A549 (cell line): ENCODE data around the gene RHOJ. TPM values are rescaled to one million over a fixed set of nuclear protein-coding genes. Genes with fewer than 3 reads are reported as not detected.

Experiments
- ATAC-seq, 2 experiments: fragments of 200-7000 bp in 1 of 2; fragments of >200 bp in 1 of 2; cut with Nextera tagmentation in 1 of 2; cut with Tn5 transposase in 1 of 2; 3 replicates each; pipeline versions ENCODE4 v1.8.0 to v1.9.1; 2018 to 2020; ENCODE audit warnings: mild to moderate bottlenecking in 1 of 2, moderate library complexity in 1 of 2
- CTCF ChIA-PET: fragments of 300-600 bp; sonication (Branson Sonifier 250); formaldehyde crosslinking; extraction: SDS; loops from one replicate; lab custom pipeline; 2021; ENCODE audit warnings: antibody characterized with exemption, inconsistent platforms; lab: Yijun Ruan, JAX
- POLR2A ChIA-PET: fragments of 350-600 bp; formaldehyde crosslinking; extraction: SDS; loops from one replicate; lab custom pipeline; 2021; ENCODE audit warnings: antibody characterized with exemption, inconsistent platforms; lab: Yijun Ruan, JAX
- DNase-seq, 2 experiments: peaks; one replicate each; pipeline versions ENCODE4 v3.0.0 to v3.0.0-alpha.2; 2011 to 2016; ENCODE audit warnings: low read depth in 1 of 2, low spot score in 1 of 2
- FAIRE-seq: peaks from 2 replicates; lab custom pipeline; 2011; peaks lifted over from hg19 to GRCh38; lab: Jason Lieb, UNC
- H3K27ac ChIP-seq, 2 experiments: fragments of >200 bp; sonication (Bioruptor Twin); formaldehyde crosslinking; 3 replicates each; pipeline ENCODE4 v1.5.1; 2016 to 2017
- H3K4me1 ChIP-seq: fragments of >200 bp; sonication (Bioruptor Twin); formaldehyde crosslinking; 3 replicates; pipeline ENCODE4 v1.6.1; 2016
- H3K4me2 ChIP-seq: fragments of >200 bp; sonication (Bioruptor Twin); formaldehyde crosslinking; 3 replicates; pipeline ENCODE4 v1.6.1; 2016
- H3K4me3 ChIP-seq: fragments of >200 bp; sonication (Bioruptor Twin); formaldehyde crosslinking; 3 replicates; pipeline ENCODE4 v1.5.1; 2016
- H3K9me3 ChIP-seq: fragments of >200 bp; sonication (Bioruptor Twin); formaldehyde crosslinking; 3 replicates; pipeline ENCODE4 v1.6.1; 2016
- CBX2 ChIP-seq: fragments of 200-600 bp; sonication (generic); IDR thresholded peaks from 2 replicates; pipeline ENCODE4 v1.6.1; 2016; ENCODE audit warnings: low read depth, mild to moderate bottlenecking, borderline replicate concordance
- CEBPB ChIP-seq, 2 experiments: fragments of >200 bp in 1 of 2; sonication (Bioruptor Twin) in 1 of 2; formaldehyde crosslinking in 1 of 2; IDR thresholded peaks; 2 replicates each; pipeline ENCODE4 v1.6.1; 2012 to 2016
- CHD2 ChIP-seq: fragments of 150-350 bp; IDR thresholded peaks from 2 replicates; pipeline ENCODE4 v1.6.1; 2014; ENCODE audit warnings: low read length; ENCODE audit not compliant: partially characterized antibody
- CHD4 ChIP-seq: fragments of 200-600 bp; sonication (generic); IDR thresholded peaks from 2 replicates; pipeline ENCODE4 v1.6.1; 2016; ENCODE audit warnings: antibody characterized with exemption, mild to moderate bottlenecking, borderline replicate concordance
- EP300 ChIP-seq, 2 experiments: fragments of >200 bp; sonication (Bioruptor Twin); formaldehyde crosslinking; IDR thresholded peaks; 2 replicates in 1 of 2; 3 replicates in 1 of 2; pipeline ENCODE4 v1.6.1; 2016 to 2017
- FOSB ChIP-seq: fragments of 250-450 bp; sonication (Bioruptor Pico); IDR thresholded peaks from 2 replicates; pipeline ENCODE4 v1.5.0; 2020; ENCODE audit warnings: mild to moderate bottlenecking, moderate library complexity
- HOXB5 ChIP-seq: fragments of 250-450 bp; sonication (Bioruptor Pico); IDR thresholded peaks from 2 replicates; pipeline ENCODE4 v1.5.0; 2020; ENCODE audit warnings: mild to moderate bottlenecking, moderate library complexity
- JUN ChIP-seq, 2 experiments: fragments of >200 bp; sonication (Bioruptor Twin); formaldehyde crosslinking; IDR thresholded peaks; 2 replicates in 1 of 2; 3 replicates in 1 of 2; pipeline ENCODE4 v1.6.1; 2016 to 2017
- JUNB ChIP-seq: fragments of >200 bp; sonication (Bioruptor Twin); formaldehyde crosslinking; IDR thresholded peaks from 2 replicates; pipeline ENCODE4 v1.6.1; 2016
- KDM1A ChIP-seq: fragments of 200-600 bp; sonication (generic); IDR thresholded peaks from 2 replicates; pipeline ENCODE4 v1.6.1; 2016; ENCODE audit warnings: low read depth, mild to moderate bottlenecking
- KDM5A ChIP-seq: fragments of 200-600 bp; sonication (generic); IDR thresholded peaks from 2 replicates; pipeline ENCODE4 v1.6.1; 2016; ENCODE audit warnings: antibody characterized with exemption, mild to moderate bottlenecking
- MAFK ChIP-seq: fragments of 450-650 bp; IDR thresholded peaks from 2 replicates; pipeline ENCODE4 v1.6.1; 2014; ENCODE audit not compliant: partially characterized antibody
- NR3C1 ChIP-seq: fragments of >200 bp; sonication (Bioruptor Twin); formaldehyde crosslinking; IDR thresholded peaks from 3 replicates; pipeline ENCODE4 v1.6.1; 2017
- POLR2A ChIP-seq: IDR thresholded peaks from 2 replicates; pipeline ENCODE4 v1.6.1; 2012; ENCODE audit warnings: mild to moderate bottlenecking, low read length
- POLR2AphosphoS2 ChIP-seq: conservative IDR thresholded peaks from 2 replicates; pipeline ENCODE4 v1.6.1; 2012; ENCODE audit warnings: low read length, improper control_type of control experiment, inconsistent platforms
- RFX5 ChIP-seq: fragments of 450-650 bp; IDR thresholded peaks from 2 replicates; pipeline ENCODE4 v1.7.1; 2014; ENCODE audit warnings: antibody characterized with exemption, mild to moderate bottlenecking, moderate library complexity
- SMC3 ChIP-seq: fragments of >200 bp; sonication (Bioruptor Twin); formaldehyde crosslinking; IDR thresholded peaks from 3 replicates; pipeline ENCODE4 v1.6.1; 2018; ENCODE audit warnings: inconsistent platforms
- SREBF2 ChIP-seq: fragments of 450-650 bp; IDR thresholded peaks from 2 replicates; pipeline ENCODE4 v1.6.1; 2014; ENCODE audit warnings: mild to moderate bottlenecking, moderate library complexity
- TFCP2L1 ChIP-seq: fragments of 250-450 bp; sonication (Bioruptor Pico); IDR thresholded peaks from 2 replicates; pipeline ENCODE4 v1.5.0; 2021; ENCODE audit warnings: mild to moderate bottlenecking
- TP53 ChIP-seq: fragments of 250-450 bp; sonication (Bioruptor Pico); IDR thresholded peaks from 2 replicates; pipeline ENCODE4 v1.5.0; 2021; ENCODE audit warnings: mild to moderate bottlenecking, moderate library complexity
- ZFP36 ChIP-seq: fragments of 450-650 bp; IDR thresholded peaks from 2 replicates; pipeline ENCODE4 v1.6.1; 2014; ENCODE audit warnings: borderline replicate concordance; ENCODE audit not compliant: partially characterized antibody
- ZSCAN20 ChIP-seq: fragments of 250-450 bp; sonication (Bioruptor Pico); IDR thresholded peaks from 2 replicates; pipeline ENCODE4 v1.8.0; 2022; ENCODE audit warnings: mild to moderate bottlenecking, moderate library complexity
- WGBS: methylation state at CpG from one replicate; pipeline ENCODE4 v1.1.6; 2017; ENCODE audit errors: missing lambda C conversion rate; 5-methylcytosine and 5-hydroxymethylcytosine counted together
- polyA plus RNA-seq, 4 experiments: library from polyadenylated mRNA; depleted of rRNA in 3 of 4; stranded (reverse); fragments of >200 nt; fragmentation: RNase III in 1 of 4; extraction: RNeasy Plus Mini Kit Qiagen cat#74134 plus additional on column Dnase treatment in 1 of 4; gene quantifications; 2 replicates in 3 of 4; 3 replicates in 1 of 4; pipeline ENCODE4 v1.2.3, GENCODE V29; 2011 to 2017
- TF ChIP-seq, protein P1 (sequence below): fragments of 250-450 bp; sonication (Bioruptor Pico); IDR thresholded peaks from 2 replicates; pipeline ENCODE4 v1.5.0; 2020; ENCODE audit warnings: low read depth, mild to moderate bottlenecking, moderate library complexity
- TF ChIP-seq, protein P2 (sequence below): fragments of >200 bp; sonication (Bioruptor Twin); formaldehyde crosslinking; IDR thresholded peaks from 2 replicates; pipeline ENCODE4 v1.6.1; 2016
- TF ChIP-seq, protein P3 (sequence below): fragments of 450-650 bp; IDR thresholded peaks from 2 replicates; pipeline ENCODE4 v1.6.1; 2014; ENCODE audit warnings: antibody characterized with exemption
- TF ChIP-seq, protein P4 (sequence below): fragments of 150-350 bp; IDR thresholded peaks from 2 replicates; pipeline ENCODE4 v1.6.1; 2014; ENCODE audit warnings: low read depth, mild to moderate bottlenecking, low read length

RHOJ gene
- polyA plus RNA-seq, 2 of the 4 experiments (the other 2 are of a cell fraction): not detected

DNA sequence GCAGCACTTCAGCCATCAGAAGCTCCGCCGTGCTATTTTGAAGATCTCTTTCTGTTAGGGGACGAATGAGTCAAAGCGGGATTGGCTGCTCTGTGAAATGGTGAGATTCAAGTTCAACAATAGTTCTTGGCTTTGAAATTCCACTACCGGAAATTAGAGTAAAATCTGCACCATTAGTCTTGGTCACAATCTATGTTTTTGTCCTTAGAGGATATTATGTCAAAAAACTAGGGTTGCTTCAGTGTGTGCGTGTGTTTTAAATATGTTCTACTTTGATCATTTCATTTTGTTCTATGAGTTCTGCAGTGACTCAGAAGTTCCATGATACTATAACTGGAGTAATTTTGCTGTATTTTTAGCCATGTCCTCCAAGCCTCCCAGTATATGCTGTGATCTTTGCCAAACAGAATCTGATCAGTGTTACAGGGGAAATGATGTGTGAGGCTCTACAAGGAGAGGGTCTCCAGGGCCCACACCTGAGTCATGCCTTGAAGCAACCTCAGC is 91.9 kb downstream of the RHOJ start:
- TF ChIP-seq KDM5A (no peak), TP53 (CRISPR knock-in tag) (no peak), POLR2A (no peak), CHD4 (no peak), ZSCAN20 (CRISPR knock-in tag) (no peak), JUN (IDR thresholded peaks at IDR 0.05) (no peak), POLR2AphosphoS2 (no peak), EP300 (IDR thresholded peaks at IDR 0.05) (no peak), HOXB5 (CRISPR knock-in tag) (no peak), ZFP36 (no peak), NR3C1 (no peak), MAFK (no peak), JUNB (no peak)
- TF ChIP-seq, protein P1, sequence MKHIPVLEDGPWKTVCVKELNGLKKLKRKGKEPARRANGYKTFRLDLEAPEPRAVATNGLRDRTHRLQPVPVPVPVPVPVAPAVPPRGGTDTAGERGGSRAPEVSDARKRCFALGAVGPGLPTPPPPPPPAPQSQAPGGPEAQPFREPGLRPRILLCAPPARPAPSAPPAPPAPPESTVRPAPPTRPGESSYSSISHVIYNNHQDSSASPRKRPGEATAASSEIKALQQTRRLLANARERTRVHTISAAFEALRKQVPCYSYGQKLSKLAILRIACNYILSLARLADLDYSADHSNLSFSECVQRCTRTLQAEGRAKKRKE: no peak
- TF ChIP-seq, protein P2, sequence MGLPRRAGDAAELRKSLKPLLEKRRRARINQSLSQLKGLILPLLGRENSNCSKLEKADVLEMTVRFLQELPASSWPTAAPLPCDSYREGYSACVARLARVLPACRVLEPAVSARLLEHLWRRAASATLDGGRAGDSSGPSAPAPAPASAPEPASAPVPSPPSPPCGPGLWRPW: no peak
- Histone ChIP-seq H3K27ac (no peak overlapping the region), H3K4me3 (no peak overlapping the region), H3K4me1 (no peaks in the 10 kb centered on the region), H3K9me3 (no peaks in the 10 kb centered on the region; the same call in 2 of the 3 replicates), H3K4me2 (no peak overlapping the region)
- ATAC-seq: no peak
- CTCF ChIA-PET: interaction anchor here (0.8 kb wide), 1 partner anchor 12 kb away, joined by 3 read pairs; no protein-coding TSS in a partner anchor
- POLR2A ChIA-PET: no interaction called here
- 80% methylated on average over 6 of the region's 6 CpGs for WGBS
- no peak for DNase-seq
- FAIRE-seq: no peak

DNA sequence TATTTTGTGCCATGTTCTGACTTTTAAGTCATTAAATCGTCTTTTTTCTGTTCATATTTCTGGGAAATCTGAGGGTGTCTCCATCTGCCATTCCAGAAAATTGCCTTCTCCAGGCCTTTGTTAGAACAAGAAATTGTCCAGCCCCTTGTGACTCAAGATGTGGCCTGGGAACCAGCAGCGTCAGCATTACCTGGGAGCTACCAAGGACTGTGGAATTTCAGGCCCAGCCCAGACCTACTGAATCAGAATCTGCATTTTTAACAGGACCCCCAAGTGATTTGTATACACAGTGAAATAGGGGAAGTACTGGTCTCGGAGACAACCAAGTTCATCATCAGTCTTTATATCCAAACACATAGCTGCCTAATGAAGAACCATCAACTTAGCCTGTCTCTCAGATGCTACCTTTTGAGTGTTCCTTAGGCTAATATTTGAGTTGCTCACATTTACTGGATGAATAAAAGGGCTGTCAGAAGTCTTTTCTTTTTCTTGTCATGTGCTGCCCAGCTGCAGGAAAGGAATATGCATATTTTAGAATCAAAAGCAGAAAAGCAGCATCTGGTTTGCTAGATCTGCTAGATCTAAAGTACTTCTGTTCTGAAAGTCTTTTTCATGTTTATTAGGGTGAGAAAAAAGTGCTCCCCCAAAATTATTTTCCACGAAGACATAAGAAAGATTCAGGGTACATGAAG is 93.3 kb downstream of the RHOJ start:
- Histone ChIP-seq H3K27ac (no peak overlapping the region), H3K4me3 (no peak overlapping the region), H3K9me3 (no peaks in the 10 kb centered on the region; the same call in 2 of the 3 replicates), H3K4me2 (no peak overlapping the region), H3K4me1 (no peaks in the 10 kb centered on the region)
- ATAC-seq (no peak), FAIRE-seq (no peak), DNase-seq (no peak)
- ChIA-PET CTCF (no interaction called here), POLR2A (no interaction called here)
- TF ChIP-seq, protein P3, sequence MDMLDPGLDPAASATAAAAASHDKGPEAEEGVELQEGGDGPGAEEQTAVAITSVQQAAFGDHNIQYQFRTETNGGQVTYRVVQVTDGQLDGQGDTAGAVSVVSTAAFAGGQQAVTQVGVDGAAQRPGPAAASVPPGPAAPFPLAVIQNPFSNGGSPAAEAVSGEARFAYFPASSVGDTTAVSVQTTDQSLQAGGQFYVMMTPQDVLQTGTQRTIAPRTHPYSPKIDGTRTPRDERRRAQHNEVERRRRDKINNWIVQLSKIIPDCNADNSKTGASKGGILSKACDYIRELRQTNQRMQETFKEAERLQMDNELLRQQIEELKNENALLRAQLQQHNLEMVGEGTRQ: no peak
- TF ChIP-seq CBX2 (no peak), FOSB (CRISPR knock-in tag) (no peak), CHD4 (no peak), ZSCAN20 (CRISPR knock-in tag) (no peak), KDM1A (no peak), JUNB (no peak), JUN (IDR thresholded peaks at IDR 0.05) (no peak), NR3C1 (no peak), CEBPB (IDR thresholded peaks at IDR 0.05) (no peak), CHD2 (no peak), POLR2A (no peak), TFCP2L1 (CRISPR knock-in tag) (no peak), RFX5 (no peak), SREBF2 (no peak), SMC3 (no peak)
- TF ChIP-seq, protein P4, sequence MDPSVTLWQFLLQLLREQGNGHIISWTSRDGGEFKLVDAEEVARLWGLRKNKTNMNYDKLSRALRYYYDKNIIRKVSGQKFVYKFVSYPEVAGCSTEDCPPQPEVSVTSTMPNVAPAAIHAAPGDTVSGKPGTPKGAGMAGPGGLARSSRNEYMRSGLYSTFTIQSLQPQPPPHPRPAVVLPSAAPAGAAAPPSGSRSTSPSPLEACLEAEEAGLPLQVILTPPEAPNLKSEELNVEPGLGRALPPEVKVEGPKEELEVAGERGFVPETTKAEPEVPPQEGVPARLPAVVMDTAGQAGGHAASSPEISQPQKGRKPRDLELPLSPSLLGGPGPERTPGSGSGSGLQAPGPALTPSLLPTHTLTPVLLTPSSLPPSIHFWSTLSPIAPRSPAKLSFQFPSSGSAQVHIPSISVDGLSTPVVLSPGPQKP: no peak
- 16% methylated on average over 4 of the region's 4 CpGs for WGBS
